Measurements from ENCODE around the gene PROSER2.

- TF ChIP-seq, protein P1, sequence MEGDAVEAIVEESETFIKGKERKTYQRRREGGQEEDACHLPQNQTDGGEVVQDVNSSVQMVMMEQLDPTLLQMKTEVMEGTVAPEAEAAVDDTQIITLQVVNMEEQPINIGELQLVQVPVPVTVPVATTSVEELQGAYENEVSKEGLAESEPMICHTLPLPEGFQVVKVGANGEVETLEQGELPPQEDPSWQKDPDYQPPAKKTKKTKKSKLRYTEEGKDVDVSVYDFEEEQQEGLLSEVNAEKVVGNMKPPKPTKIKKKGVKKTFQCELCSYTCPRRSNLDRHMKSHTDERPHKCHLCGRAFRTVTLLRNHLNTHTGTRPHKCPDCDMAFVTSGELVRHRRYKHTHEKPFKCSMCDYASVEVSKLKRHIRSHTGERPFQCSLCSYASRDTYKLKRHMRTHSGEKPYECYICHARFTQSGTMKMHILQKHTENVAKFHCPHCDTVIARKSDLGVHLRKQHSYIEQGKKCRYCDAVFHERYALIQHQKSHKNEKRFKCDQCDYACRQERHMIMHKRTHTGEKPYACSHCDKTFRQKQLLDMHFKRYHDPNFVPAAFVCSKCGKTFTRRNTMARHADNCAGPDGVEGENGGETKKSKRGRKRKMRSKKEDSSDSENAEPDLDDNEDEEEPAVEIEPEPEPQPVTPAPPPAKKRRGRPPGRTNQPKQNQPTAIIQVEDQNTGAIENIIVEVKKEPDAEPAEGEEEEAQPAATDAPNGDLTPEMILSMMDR (IDR thresholded peaks at IDR 0.05) = no peak
- TF ChIP-seq POLR2A (IDR thresholded peaks at IDR 0.05) = no peak
- TF ChIP-seq EP300 (IDR thresholded peaks at IDR 0.05) = no peak
- no peak for TF ChIP-seq POLR2AphosphoS5 (IDR thresholded peaks at IDR 0.05)
Measured at GRCh38 chr10:11841375-11841774, 18.2 kb downstream of the PROSER2 start.
